Raji (cell line): Measurements from ENCODE around the gene COMMD3.

Experiments
- POLR2A ChIP-seq: IDR thresholded peaks from 2 replicates; pipeline ENCODE4 v1.6.1; 2011; ENCODE audit warnings: low read depth, low read length, control low read depth; ENCODE audit not compliant: insufficient read depth

The COMMD3 gene

DNA sequence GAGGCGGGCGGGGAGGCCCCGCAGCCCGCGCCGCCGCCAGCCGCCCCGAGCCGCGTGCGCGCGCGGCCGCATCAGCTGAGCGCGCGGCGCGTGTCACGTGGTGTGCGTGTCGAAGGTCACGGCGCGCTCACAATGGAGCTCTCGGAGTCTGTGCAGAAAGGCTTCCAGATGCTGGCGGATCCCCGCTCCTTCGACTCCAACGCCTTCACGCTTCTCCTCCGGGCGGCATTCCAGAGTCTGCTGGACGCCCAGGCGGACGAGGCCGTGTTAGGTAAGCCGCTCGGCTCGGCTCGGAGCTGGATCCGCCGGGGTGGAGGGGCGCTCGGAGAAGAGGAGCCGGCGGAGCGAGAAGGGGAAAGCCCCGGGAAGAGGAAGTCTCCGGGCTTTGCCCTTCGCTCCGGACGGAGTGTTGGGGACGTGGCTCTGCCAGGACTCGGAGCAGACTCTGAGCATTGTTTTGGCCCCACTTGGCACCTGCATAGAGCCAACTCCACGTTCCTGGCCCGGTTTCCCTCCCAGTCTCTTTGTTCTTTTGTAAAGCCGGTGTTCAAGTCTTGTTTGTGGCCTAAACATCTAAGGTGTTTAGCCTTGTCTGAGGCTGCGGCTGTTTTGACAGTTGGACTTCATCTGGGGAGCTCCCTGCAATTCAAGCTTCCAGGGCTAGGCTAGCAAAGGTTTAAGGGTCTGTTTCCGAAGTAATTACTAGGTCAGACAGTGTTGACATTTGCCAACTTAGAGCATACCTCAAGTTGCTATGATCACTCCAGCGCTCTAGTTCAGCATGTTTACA lies at the start of gene COMMD3:
Gene COMMD3 (plus strand): TSS at position 103 of the 790 bp plus-strand sequence. CDS start 30 bp downstream, at position 133.
- TF ChIP-seq POLR2A = peak; percentile 88

DNA sequence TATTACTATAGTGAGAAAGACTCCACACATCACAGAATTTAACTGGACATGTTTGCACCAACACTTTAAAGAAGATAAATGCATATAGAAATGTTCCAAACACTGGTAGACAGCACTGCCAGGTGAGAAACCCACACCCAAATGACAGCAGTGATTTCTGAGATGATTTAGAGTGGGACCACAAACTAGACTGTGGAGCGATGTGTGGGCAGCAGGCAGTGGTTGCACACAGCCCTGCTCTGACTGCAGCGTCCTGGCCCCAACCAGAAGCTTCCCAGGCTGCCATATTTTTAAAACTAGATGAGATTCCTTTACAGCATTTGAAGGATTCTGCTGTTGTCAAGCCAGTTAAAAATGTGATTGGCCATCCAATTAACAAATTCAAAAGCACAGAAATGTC lies 47.7 kb upstream of the COMMD3 start:
- no peak for TF ChIP-seq POLR2A

DNA sequence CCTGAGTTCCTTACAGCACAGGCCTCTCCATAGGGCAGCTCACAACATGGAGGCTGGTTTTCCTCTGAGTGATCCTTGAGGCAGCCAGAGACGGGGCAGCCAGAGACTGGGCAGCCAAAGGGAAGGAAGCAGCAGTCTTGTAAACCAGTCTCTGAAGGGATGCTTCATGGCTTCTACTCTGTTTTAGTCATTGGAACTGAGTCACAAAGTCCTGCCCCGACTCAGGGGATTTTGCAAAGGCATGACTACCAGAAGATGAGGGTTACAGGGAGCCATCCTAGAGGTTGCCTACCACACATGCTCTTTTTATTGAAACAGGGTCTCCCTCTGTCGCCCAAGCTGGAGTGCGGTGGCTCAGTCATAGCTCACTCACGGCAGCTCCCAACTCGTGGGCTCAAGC lies 44.4 kb upstream of the COMMD3 start:
- no peak for TF ChIP-seq POLR2A

DNA sequence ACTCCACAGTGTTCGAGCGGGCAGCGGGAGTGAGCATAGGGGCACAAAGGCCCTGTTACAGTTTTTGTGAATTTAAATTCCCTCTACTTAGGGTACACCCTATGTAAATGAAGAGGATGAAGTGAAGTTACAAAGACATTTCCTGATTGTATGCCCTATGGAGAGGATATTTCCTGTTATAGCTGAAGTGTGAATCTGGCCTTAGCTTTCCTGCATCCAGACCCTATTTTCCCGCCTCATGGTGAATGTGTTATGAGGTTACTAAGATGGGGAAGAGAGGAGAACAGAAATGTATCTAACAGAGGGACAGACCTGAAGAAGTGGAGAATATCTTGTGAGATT lies 37.8 kb upstream of the COMMD3 start:
- TF ChIP-seq POLR2A = no peak

DNA sequence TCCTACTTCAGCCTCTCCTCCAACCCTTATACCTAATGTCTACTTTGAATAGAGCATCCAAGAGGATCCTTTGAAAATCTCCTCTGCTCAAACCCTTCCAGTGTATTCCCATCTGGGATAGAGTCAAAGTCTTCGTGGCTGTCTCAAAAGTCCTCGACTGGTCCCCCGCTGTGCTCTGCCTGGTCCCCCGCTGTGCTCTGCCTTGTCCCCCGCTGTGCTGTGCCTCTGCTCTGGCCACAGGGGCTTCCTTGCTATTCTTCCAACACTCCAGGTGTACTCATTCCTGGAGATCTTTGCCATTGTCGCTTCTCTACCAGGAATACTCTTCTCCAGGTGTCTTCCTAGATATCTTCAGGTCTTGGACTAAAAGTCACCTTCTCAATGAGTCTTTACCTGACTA lies 36.1 kb upstream of the COMMD3 start:
- TF ChIP-seq POLR2A = no peak

DNA sequence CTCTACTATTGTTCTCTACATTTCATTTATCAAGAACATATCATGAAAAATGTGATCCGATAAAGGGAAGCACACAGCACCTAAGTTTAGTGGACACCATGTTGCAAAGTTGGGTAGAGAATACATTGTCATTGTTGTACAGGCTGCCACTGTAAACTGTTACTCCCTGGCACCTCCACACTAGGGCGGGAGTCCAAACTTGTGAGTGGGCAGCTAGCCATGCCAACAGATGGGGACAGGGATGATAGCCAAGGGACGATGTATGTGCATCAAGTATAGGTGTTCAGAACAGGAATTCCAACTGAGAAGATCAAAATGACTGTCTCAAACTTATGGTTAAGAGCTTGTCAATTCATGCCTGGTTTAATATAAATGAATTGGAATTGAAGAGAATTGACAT lies 31.1 kb upstream of the COMMD3 start:
- TF ChIP-seq POLR2A = no peak

DNA sequence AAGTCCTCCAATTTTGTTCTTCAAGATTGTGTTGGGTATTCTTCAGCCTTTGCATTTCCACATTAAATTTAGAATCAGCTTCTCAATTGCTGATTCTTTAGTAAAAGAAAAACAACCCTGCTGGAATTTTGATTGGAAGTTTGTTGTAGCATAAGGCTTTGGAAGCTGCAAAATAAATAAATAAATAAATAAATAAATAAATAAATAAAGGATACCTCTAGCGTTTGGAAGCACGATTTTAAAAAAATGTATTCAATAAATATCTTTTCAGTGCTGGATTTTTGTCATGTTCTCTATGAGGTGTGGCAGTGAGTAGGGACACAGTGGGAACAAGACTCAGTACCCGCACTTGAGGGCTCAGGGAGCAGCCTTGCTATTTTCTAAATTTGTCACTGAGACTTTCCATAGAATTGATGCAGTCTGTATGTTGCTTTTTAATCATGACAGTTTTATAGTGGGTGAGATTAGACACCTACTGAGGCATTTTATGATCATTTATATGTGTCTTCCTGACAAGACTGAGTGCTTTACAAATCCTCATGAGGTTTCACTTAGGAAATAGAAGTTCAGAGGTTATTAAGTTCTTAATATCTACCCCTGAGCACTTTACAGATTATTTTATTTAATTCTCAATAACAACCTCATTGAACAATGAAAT lies 22.3 kb upstream of the COMMD3 start:
- no peak for TF ChIP-seq POLR2A

DNA sequence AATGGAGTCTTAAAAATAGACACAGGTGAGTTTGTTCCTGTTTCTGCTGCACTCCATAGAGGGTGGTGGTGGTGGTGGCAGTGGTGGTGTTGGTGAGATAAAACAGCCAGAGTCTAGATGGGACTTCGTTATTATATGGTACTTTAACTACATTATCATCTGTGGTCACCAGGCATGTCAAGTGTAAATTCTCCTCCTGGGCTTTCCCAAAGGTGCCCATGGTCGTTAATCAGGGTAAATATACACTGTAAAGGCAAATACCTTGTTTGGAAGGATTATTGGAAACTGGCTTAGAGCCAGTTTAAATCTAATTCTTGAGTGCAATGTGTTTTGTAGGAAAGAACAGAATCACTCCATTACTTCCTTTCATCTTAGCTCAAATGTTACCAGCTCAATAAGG lies 21.5 kb upstream of the COMMD3 start:
- TF ChIP-seq POLR2A = no peak

DNA sequence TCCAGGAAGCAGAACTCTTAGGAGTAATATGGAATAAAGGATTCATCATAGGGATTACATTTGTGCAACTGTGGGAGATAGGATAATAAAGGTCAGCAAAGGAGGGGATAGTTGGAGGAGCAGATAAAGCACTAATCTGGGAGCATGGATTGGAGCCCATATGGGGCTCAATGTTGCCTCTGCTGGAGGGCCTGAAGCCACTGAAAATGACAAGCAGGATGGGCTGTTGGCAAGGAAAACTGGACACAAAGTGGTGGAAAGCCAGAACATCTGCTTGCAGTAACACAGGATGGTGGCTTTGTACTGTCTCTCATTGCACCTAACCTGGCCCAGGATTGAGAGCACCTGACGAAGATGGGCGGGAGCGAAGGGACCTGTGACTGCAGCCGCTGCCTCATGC lies 15.0 kb upstream of the COMMD3 start:
- TF ChIP-seq POLR2A = no peak

DNA sequence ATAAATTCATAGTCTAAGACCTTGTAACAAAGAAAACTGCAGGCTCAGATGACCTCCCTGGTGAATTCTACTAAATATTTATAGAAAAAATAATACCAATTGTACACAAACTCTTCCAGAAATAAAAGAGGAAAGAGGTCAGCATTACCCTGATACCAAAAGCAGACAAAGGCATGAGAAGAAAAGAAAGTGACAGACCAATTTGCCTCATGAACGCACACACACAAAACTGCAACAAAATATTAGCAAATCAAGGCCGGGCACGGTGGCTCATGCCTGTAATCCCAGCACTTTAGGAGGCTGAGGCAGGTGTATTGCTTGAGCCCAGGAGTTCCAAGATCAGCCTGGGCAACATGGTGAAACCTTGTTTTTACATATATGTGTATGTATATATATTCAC lies 12.7 kb upstream of the COMMD3 start:
- TF ChIP-seq POLR2A = no peak

DNA sequence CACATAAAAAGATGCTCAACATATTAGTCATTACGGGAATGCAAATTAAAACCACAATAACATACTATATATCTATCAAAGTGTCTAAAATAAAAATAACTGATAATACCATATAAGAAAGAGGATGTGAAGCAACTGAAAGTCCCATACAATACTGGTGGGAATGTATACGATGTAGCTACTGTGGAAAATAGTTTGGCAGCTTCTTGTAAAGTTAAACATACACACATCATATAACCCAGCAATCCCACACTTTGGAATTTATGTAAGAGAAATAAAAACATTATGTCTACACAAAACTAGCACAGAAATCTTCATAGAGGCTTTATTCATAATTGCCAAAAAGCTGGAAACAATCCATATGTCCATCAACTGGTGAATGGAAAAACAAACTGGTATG lies 10.5 kb upstream of the COMMD3 start:
- TF ChIP-seq POLR2A = no peak

DNA sequence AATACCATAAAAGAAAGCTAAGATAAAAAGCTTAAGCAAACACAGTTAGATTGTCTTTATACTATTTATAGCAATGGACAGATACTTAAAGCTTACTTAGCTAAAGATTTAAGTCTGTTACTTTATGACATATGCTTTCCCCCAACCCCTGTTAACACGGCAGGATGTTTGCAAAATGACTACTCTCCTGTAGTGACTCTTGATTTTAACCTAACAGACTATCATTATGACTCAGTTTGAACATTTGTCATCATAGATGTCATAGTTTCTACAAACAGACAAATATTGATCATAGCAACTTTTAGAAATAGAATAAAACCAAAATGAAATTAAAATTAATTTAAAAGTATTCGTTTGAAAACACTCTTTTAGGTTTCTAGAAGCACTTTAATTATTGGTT lies 7.8 kb upstream of the COMMD3 start:
- no peak for TF ChIP-seq POLR2A

DNA sequence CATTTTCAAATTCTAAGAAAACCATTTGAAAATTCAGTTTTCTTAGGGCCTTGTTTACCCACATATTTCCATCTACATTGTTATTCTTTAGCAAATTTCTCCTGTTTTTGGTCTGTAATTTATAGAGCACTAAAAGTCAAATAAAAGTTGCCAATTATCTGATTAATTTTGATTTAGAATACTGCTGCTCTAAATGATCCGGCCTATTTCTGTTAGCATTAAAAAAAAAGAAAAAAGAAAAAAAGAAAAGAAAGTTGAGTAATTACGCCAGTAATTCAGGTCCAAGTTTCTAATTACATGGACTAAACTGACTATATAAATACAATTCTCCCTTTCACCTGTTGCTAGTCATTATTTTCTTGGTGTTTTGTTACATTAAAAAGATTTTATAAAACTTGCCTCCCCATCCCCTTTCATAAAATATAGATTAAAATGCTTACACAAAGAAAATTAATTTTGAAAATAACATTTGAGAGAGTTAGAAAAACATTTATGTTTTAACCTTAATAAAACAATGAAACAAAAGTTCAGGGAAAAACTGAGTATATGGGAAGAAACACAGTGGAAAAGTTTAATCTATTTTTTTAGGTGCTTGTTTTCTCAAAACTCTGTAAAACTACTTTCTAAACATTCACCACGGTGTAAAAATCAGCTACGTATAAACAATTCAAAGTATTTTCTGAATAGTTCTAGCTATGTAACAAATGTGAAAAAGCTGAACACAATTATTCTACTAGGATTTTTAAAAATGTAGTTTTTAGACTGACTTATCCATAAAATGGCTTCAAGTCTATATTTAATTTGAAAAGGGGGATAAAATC lies 6.8 kb upstream of the COMMD3 start:
- TF ChIP-seq POLR2A = no peak

DNA sequence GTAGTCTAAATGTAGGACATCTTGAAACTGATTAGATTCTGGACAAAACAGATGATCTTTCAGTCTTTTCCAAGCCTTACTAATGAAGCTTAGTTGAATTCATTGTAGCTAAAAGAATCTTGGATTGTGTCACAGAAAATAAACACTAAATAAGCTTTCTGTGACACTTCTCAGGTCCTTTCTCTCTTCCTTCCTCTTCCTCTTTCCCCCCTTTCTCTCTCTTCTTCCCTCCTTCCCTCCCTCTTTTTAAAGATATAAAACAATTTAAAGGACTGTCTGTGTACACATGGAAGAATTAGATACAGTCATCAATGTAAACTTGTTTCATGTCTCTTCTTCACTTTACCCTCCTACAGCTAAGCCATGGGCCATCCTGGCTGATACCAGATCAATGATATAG lies 5.3 kb upstream of the COMMD3 start:
- no peak for TF ChIP-seq POLR2A

DNA sequence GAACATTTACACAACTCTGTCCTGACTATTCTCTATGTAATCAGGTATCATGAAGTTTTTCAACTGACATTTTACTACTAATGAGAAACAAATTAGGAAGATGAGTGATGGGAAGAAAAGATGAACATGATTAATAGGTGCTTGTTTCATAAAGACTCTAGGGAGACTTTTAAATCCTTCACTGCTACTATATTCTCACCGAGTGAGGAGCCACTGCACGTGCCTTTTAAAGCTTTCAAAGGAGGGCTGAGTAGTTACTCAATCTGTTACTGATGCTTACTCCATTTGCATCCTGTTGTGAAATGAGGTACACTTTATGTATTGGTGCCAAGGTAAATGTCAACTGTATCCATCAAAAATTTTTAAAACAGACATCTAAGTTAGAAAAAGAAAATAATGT lies 1.3 kb upstream of the COMMD3 start:
- TF ChIP-seq POLR2A = no peak
